ENCODE measurements around the gene LSM10.
A peak's percentile ranks its signal among the peaks of the same experiment; 100 is the strongest.

Gene LSM10

GRCh38 chr1:36397378-36398230 is at the start of gene LSM10:
Gene LSM10, minus strand, starts transcription at chr1:36397908. Its CDS starts 3,779 bp downstream, at chr1:36394129.
- H3K4me3 ChIP-seq = peak within 1 kb of the TSS; percentile 79
- TF ChIP-seq CTCF (IDR thresholded peaks at IDR 0.05) = no peak
- peak within 1 kb of the TSS; percentile 91 to 92 for H3K27ac ChIP-seq
- peak; percentile 97 for DNase-seq (ENCODE audit: low spot score)

GRCh38 chr1:36447450-36447849 is 49.7 kb upstream of the LSM10 start:
- Histone ChIP-seq H3K27ac (no peak overlapping the region), H3K4me3 (no peak overlapping the region)
- no peak for DNase-seq (ENCODE audit: low spot score)
- TF ChIP-seq CTCF (IDR thresholded peaks at IDR 0.05) = no peak

- no peak overlapping the region for H3K4me3 ChIP-seq
- DNase-seq (ENCODE audit: low spot score) = no peak
- no peak for TF ChIP-seq CTCF (IDR thresholded peaks at IDR 0.05)
- no peak overlapping the region for H3K27ac ChIP-seq
These were observed 49.0 kb upstream of the LSM10 start for GRCh38 chr1:36446746-36447145.

GRCh38 chr1:36446271-36446670 is 48.6 kb upstream of the LSM10 start:
- no peak for TF ChIP-seq CTCF (IDR thresholded peaks at IDR 0.05)
- no peak overlapping the region for H3K27ac ChIP-seq
- DNase-seq (ENCODE audit: low spot score) = no peak

GRCh38 chr1:36443297-36443696 is 45.6 kb upstream of the LSM10 start:
- DNase-seq (ENCODE audit: low spot score) = no peak
- Histone ChIP-seq H3K4me3 (no peak overlapping the region), H3K27ac (no peak overlapping the region)
- TF ChIP-seq CTCF (IDR thresholded peaks at IDR 0.05) = no peak

More at GRCh38 chr1:36446271-36446670, 48.6 kb upstream of the LSM10 start:
- H3K4me3 ChIP-seq = no peak overlapping the region

- Histone ChIP-seq H3K27ac (no peak overlapping the region), H3K4me3 (no peak overlapping the region)
- no peak for DNase-seq (ENCODE audit: low spot score)
- no peak for TF ChIP-seq CTCF (IDR thresholded peaks at IDR 0.05)
These were observed 44.6 kb upstream of the LSM10 start for GRCh38 chr1:36442337-36442736.

- H3K27ac ChIP-seq = no peak overlapping the region
These were observed 42.9 kb upstream of the LSM10 start for GRCh38 chr1:36440646-36441045.

More at GRCh38 chr1:36440646-36441045, 42.9 kb upstream of the LSM10 start:
- no peak overlapping the region for H3K4me3 ChIP-seq
- DNase-seq (ENCODE audit: low spot score) = no peak
- TF ChIP-seq CTCF (IDR thresholded peaks at IDR 0.05) = no peak
